NCI-H226 (cell line): ENCODE results near the gene NR2E3.
A peak's percentile ranks its signal among the peaks of the same experiment; 100 is the strongest.

Experiments
- DNase-seq: peaks from one replicate; pipeline ENCODE4 v3.0.0-alpha.2; 2015

The NR2E3 gene

DNA sequence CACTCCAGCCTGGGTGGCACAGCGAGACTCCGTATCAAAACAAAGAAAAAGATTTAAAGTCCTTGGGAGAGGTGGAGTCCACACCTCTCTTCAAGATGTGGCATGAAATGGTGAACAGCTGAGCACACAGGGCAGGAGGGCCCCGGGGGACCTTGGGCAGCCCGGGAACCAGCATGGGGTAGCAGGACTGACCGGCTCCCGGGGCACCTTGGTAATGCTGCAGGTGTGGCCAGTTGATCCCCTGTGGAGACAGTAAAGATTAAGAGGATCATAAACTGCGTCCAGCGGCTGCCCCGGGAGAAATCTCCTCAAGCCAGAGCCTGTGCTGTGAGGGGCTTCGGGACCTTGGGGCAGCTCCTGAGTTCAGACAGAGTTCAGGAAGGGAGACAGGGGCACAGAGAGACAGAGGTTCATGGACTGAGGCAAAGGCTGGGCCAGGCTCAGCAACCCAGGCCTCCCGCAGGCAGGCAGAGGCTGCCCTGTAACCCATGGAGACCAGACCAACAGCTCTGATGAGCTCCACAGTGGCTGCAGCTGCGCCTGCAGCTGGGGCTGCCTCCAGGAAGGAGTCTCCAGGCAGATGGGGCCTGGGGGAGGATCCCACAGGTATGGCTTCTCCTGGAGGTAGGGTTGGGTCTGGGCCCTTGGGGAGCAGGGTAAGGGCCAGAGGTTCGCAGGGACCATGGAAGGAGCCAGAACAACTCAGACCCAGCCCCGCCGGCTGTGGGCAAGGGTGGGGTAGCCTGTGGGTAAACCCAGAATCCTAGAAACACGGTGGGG lies at the start of gene NR2E3:
Gene NR2E3, plus strand, starts transcription at position 299 of the 780 bp plus-strand sequence. Its CDS starts 190 bp downstream, at position 489.
- DNase-seq, result no peak

DNA sequence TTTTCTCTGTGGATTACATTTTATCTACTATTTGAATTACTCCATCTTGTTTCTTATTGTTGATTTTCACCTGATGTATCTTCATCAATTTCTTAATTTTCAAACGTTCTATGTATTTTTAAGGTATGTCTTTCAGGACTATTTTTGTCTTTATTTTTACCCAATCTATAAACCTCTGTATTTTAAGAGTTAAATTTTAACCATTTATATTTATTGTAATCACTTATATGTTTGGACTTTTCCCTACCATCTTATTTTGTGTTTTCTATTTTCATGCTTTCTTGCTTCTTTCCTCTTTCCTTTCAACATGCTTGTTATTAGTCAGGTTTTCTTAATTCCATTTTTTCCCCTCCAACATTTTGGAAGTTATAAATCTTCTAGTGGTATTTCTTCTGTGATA lies 49.5 kb upstream of the NR2E3 start:
- no peak for DNase-seq

DNA sequence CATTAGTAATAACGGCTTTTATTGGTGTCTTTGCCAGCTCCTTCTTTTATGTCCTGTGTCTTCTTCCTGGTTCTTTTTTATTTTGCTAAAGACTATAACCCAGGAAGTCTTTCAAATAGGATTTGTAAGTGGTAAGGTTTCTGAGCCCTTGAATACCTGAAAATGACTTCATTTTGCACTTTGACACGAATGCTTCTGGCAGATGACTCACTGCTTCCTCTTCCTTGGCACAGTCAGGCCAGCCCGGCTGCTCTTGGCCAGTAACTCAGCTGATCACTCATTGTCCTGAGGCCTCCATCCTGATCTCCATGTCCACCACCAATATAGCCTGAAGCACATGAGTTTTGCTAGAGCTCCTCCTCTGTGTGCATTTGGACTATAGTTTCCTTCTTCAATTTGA lies 48.7 kb upstream of the NR2E3 start:
- DNase-seq, result peak; percentile 96

DNA sequence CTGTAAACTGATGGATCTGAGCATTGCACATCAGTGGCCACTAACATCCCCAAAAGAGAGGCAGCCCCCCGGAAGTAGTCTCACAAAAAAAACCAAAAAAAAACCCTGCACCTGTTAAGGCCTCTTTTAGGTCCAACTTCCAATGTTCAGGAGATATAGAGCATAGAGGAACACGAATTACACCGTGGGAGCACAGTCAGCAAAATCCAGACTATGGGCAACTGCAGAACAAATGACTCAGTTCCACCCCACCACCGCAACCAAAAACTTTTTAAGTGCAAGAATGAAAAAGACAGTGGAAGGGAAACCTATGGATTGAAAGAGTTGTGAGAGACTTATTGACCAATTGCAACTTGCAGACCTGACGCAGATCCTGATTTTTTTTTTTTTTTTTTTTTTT lies 42.2 kb upstream of the NR2E3 start:
- no peak for DNase-seq

DNA sequence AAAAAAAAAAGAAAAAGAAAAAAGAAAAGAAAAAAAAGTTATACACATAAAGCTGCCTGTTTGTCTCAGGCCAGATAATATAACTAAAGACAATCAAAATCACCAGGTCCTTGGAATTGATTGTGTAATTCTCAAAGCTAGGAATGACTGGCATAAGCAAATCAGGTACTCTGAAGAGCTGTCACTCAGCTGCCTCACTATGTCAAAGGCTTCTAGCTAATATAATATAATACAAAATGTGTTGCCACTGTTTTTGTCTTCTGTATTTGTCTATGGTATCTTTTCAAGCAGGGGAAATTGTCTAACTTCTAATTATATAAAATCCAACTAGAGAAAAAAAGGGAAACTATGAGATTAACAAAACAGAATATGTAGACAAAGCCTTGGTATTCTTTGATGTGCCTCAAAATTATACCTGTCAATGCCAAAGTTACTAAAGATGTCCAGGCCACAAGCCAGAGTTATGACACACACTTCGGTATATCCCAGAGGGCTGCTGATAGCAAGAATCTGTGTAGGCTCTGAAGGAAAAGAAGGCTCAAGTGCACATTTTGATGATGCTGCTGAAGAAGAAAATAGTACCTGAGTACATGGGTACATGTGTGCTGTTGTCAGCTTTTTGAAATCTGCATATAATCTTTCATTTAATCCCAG lies 37.0 kb upstream of the NR2E3 start:
- no peak for DNase-seq

DNA sequence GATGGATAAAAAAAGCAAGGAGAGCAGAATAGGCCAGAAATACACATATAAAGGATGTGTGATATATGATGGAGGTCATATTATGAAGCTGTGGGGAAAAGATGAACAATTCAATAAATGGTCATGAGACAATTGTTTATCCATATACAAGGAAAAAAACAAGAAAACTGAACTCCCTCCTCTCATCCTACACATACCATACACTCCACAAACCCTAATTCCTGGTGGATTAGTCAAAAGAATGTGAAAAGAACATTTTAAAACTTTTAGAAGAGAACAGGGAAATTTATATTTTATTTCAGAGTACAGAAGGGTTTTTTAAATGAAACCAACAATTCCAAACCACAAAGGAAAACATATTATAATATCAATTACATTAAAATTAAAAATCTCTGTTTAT lies 34.5 kb upstream of the NR2E3 start:
- DNase-seq, result no peak

DNA sequence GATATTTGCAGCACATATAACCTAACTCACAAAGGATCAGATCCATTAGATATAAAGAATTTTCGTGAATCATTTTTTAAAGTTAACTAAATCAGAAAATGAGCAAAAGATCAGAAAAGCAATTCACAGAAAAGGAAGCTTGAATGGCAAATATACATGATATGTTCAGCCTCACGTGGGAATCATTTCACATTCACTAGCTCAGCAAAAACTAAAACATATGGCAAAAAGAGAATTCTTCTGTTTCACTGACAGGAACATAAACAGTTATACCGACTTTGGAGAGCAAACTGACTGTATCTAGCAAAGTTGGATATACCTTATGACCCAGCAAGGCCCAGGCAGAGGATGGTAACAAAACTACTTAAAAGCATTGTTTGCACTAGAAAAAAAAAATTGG lies 34.0 kb upstream of the NR2E3 start:
- DNase-seq, result no peak

DNA sequence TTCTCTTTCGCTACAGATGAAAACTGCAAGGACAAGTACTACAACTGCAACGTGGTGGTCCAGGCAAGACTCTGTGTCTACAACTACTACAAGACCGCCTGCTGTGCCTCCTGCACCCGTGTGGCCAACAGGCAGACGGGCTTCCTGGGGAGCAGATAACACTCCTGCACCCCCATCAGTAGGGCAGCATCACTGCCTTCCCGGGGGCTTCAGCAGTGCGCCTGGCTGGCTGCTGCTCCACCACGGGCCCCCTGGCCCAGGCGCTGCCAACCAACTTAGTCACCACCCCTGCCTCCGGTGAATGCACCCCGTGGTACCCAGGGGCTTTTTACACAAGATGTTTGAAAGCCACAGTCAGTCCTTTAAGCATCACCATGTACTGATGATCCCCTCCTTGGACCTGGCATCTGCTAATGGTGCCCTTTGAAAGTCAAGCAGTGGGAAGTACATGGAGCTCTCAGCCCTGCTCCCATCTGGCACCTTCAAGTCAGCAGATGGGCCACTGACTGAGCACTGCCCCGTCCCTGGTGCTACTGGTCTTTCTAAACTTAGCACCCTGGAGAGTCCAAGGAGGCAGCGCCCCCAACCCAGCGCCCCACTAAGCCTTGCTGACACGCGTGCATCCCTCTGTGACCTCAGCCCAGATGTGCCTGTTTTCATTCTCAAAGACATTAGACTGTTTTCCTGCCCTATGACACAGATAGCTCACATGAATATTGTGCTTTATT lies 33.0 kb upstream of the NR2E3 start:
- DNase-seq, result no peak

DNA sequence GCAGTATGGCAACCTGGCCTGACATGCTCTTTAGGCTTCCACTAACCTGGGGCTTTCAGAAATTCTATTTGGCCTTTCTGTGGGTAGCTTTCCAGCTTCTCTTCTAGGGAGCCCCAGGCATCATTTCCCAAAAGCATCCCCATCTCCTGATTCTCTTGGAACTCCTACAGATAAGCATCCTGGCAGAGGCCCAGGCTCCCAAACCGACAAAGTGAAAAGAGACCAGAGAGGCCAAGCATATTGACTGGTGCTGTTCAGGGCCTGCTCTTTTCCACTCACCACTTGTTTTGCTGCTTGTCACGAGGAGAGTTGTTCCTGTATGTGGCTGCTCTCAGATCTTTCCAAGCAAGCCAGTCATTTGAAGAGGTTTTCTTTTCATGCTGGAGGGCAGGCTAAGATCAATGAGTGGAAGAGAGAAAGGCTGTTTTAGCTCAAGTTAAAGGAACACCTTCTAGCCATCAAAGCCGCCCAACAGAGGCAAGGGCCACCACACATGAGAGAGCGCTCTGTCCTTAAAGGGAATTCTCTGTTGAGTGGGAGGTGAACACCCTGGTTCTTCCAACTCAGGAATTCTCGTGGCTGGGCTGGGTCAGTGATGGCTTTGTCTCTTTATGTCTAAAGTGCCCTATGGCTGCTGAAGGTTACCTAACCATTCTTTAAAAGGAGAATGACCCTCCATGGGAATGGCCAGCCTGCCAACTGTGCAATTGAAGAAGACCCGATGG lies 31.1 kb upstream of the NR2E3 start:
- no peak for DNase-seq

DNA sequence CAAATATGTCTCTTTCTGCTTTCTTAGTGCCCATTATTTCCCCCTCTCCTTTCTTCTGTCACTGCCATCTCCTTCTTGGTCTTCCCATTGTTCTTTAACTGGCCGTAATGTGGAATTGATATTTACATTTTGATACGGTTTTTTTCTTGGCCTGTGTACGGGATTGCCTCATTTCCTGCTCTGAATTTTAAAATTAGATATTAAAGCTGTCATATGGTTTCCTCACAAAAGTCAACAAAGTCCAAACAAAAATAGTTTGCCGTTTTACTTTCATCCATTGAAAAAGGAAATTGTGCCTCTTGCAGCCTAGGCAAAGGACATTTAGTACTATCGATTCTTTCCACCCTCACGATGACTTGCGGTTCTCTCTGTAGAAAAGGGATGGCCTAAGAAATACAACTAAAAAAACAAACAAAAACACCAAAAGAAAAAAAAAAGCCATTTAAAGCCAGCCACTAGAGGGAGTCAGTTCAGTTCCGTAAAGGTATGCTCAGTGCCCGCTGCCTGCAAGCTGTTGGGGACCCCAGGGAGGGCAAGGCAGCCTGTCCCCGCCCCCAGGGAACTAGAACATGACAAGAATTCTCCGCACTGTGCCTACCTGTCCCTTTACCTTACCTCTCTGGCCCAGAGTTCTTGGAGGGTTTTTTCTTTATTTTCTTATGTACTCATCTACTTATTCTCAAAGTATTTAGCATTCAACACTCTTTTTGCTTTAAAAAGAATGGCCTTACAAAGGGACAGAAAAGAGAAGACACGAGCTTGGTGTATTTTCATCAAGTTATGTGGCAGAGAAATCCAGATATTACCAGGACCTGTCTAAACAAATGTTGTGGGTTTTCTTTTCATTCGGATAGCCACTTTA lies 30.0 kb upstream of the NR2E3 start:
- DNase-seq, result peak; percentile 9

DNA sequence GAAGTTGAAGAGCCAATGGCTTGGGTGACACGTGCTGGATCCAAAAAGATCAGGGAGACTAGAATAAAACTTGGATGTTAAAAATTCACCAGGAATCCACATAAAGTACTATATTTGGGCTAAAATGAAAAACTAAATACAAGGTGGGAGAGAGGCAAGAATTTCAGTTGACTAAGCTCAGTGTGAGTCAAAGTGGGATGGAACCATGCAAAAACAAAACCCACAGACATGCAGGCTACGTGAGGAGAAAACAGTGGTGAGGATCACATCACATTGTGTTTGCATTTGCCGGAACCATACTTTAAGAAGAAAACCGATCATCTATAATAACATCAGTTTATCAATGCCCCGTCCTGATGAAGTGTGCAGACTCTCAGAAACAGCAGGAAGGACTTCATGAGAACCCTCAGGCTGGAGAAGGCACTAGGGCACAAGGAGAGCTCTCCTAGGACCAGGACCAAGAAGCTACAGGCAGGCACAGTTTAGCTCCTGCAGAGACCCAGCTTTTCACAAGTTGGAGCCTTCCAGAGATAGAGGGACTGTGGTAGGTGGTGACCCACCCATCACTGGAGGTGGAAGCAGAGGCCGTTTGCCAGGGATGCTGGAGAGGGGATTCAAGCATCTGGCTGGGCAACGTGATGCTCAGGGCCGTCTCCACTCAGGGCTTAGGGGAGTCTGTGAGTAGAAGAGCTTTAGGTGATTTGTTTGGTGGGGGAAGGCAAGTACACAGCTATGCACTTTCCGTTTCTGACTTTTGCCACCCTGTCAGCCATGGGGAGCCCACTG lies 29.0 kb upstream of the NR2E3 start:
- DNase-seq, result no peak

DNA sequence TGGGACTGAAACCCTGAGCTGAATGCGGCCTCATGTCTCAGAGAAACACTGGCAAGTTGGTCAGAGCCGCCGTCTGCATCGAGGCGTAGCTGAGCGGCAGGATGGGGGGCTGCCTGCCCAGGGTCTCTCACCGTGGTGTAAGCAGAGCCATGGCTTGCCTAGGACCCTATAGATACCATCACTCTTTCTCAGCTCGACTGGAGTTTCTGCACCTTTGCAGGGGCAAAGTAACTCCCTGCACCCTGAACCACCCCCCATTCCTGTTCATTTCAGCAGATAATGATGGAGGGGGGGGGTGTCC lies 28.4 kb upstream of the NR2E3 start:
- no peak for DNase-seq

DNA sequence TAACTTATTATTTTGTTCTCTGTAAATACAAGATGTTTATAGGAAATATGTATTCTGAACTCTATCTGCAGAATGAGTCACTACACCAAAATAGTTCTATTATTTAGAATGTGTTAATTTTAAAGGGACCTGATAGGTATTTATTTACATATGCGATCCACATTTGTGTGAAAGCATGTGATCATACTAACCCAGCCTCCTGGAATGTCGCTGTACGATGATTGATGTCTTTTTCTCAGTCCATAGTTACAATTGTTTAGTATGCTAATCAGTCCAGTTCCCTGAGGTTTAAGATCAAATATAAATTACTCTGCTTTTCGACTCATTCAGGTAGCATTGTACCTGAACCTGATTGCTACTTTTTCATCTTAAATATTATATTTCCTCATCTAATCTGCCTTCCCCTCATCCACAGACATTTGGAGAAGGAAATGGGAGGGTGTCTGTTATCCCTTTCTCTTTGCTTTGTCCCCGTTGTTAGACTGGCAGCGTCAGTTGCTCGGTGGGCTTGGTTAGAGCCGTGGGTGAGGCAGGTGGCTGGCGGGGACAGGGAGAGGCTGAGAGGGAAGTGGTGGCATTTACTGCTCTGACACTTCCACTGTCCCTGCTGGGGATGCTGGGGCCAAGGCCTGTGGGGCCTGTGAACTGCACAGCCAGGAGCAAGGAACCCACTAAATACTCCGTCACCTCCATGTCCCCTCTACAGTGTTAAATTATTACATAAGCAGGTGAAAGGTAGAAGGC lies 27.8 kb upstream of the NR2E3 start:
- DNase-seq, result no peak

DNA sequence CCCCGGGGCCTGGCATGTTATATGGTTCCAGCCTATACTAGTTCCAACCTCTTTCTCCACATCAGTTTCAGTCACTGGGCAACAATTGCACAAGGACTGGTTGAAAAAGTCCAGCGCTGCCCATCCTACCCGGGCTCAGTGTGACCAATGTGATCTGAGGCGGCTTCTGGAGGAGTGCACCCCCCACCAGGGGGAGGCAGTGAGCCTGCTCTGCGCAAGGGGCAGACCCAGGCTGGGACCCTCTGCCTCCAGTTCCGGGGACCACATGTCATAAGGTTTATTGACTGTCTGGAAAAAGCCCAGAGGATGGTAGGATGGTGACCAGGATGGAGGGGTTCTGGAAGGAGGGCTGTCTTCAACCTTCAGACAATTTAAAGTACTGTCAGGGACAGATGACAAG lies 25.6 kb upstream of the NR2E3 start:
- no peak for DNase-seq

DNA sequence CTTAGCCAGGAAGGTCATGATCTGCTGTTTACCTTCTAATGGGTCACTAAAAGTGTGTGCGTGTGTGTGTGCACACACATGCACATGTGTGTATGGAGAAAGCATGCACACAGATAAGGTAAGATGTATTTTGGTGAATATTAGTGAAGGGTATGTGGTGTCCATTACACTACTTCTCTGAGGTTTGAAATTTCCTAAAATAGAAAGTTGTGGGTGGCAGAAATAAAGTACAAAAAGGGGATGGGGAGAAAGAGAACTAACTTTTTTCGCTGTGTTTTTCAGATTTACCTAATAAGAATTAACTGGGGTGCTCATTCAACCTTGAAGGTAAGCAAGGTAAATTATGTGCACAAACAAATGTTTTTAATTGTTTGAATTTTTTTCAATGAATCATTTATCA lies 24.4 kb upstream of the NR2E3 start:
- no peak for DNase-seq

DNA sequence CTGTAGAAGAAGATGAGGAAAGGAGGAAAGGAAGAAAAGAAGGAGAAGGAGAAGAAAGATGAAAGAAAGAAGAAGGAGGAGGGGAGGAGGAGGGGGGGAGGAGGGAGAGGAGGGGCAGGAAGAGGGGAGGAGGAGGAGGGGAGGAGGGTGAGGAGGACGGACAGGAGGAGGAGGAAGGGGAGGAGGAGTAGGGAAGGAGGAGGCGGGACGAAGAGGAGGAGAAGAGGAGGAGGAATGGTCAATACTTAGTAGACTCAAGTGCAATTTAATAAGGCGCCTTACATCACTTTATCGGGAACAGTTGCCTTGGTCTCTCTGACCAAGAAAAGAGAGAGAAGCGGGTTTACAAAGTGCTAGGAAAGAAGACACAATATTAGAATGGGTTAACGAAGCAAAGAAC lies 23.7 kb upstream of the NR2E3 start:
- no peak for DNase-seq

DNA sequence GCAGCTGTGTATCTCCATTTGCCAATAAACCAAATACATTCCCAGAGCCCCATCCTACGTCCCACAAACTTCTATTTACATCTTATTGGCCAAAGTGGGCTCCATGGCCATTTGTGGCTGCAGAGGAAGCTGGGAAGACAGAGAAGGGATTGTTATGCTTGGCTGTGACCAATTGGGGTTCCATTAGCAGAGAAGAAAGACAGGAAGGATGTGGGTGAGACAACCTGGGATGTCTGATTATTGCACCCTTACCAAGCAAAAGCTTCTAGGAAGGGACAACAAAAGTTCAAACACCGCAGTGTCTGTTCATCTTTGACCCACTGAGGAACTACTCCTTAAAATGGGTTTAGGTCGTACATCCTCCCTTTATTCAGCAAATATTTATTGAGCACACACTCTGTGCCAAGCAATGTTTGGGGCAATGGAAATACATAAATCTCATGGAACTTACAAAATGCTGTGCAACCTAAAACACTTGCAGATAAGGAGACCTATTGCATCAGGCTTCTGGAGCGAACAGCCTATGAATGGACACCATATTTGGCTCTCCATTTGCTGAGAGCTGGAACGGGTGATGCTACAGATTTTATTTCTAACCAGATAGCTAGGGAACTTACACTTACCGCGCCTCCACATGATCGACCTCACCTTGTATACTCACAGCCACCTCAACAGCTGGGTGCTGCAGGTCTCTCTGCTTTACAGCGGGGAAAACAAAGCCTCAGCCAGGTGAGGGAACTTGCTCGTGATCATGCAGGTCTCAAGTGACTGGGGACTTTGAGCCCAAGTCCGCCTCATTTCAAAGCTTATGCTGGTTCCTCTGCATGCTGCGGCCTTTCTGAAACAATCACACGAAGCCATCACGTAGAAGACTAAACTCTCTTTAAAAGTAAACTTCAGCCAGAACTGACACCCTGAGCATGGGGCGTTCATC lies 21.4 kb upstream of the NR2E3 start:
- no peak for DNase-seq

DNA sequence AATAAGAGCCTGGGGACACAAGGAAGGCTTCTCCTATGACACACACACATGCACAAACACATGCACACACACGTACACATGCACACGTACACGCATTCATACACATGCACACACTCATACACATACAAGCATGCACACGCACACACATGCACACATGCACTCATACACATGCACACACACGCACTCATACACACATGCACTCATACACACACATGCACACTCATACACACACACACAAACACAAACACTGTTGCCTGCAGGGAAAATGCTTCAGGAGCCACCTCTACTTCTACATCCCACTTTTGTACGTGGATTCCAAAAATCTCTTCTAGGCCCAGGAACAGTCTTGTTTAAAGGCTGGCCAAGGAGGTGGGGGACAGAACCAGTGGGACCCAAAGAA lies 20.7 kb upstream of the NR2E3 start:
- DNase-seq, result no peak

DNA sequence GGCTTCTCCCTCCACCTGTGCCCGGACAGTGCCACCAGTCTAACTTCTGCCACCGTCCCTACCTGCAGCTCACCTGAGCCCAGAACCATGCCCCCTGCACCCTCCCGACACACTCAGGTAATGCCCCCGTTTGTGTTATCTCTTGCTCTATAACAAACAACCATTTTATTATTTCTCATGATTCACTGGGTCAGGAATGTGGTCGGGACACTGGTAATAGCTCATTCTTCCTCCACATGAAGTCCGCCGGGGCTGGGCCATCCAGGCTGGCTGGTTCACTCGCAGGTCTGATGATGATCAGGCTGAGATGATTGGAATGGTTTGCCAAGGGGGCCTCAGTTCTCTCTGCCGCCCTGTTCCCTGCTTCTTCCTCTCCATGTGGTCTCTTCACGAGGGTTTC lies 20.3 kb upstream of the NR2E3 start:
- peak; percentile 73 for DNase-seq

DNA sequence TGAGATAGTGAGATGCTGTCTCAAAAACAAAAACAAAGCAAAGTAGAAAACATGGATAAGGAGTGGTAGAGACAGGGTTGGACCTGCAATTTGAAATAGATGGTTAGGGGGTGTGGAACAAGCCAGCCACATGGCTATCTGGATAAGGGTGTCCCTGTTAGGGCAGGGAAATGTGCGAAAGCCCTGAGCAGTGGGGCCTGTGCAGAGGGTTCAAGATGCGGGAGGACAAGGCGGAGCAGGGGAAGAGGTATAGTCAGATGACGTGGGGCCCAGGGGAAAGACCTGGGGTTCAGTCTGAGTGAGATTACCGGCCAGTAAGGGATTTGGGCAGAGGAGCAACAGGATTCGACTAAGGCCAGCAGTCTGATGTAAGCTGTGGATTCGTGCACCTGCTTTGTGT lies 18.4 kb upstream of the NR2E3 start:
- DNase-seq, result no peak
